Rectal smooth muscle tissue (tissue), 1 donor: ENCODE results near the gene MED10.

Experiments used
- H3K27ac ChIP-seq: one replicate; pipeline ENCODE4 v1.7.0; 2013; ENCODE audit warnings: low read depth, low read length, inconsistent platforms
- H3K27me3 ChIP-seq: one replicate; pipeline ENCODE4 v1.7.0; 2013; ENCODE audit warnings: low read length; ENCODE audit not compliant: control insufficient read depth, insufficient read depth
- H3K36me3 ChIP-seq: one replicate; pipeline ENCODE4 v1.7.0; 2013; ENCODE audit warnings: low read length; ENCODE audit not compliant: control insufficient read depth, insufficient read depth
- H3K4me1 ChIP-seq: one replicate; pipeline ENCODE4 v1.7.0; 2013; ENCODE audit warnings: low read length; ENCODE audit not compliant: control insufficient read depth, insufficient read depth
- H3K4me3 ChIP-seq: one replicate; pipeline ENCODE4 v1.7.0; 2013; ENCODE audit warnings: low read length
- H3K9ac ChIP-seq: one replicate; pipeline ENCODE4 v1.7.0; 2013; ENCODE audit warnings: low read length

Gene MED10

GRCh38 chr5:6377905-6378765 is at the start of gene MED10:
Gene MED10 (minus strand): TSS chr5:6378547. CDS start chr5:6378483, 64 bp downstream.
- Histone ChIP-seq H3K4me3 (peak within 1 kb of the TSS; percentile 83), H3K9ac (peak within 1 kb of the TSS; percentile 96), H3K27me3 (no peaks in the 10 kb centered on the region), H3K27ac (peak within 1 kb of the TSS; percentile 91), H3K4me1 (peaks cover 10% of the 10 kb centered on the region), H3K36me3 (peaks cover 16% of the 10 kb centered on the region)

- H3K4me3 ChIP-seq, result no peak overlapping the region
- no peaks in the 10 kb centered on the region for H3K36me3 ChIP-seq
- H3K27me3 ChIP-seq, result no peaks in the 10 kb centered on the region
- no peak overlapping the region for H3K27ac ChIP-seq
- no peak overlapping the region for H3K9ac ChIP-seq
- H3K4me1 ChIP-seq, result no peaks in the 10 kb centered on the region
These were observed 49.3 kb upstream of the MED10 start for GRCh38 chr5:6427694-6428093.

- H3K4me3 ChIP-seq, result no peak overlapping the region
- H3K27me3 ChIP-seq, result peaks cover 4% of the 10 kb centered on the region
- no peaks in the 10 kb centered on the region for H3K4me1 ChIP-seq
- H3K27ac ChIP-seq, result no peak overlapping the region
- H3K9ac ChIP-seq, result no peak overlapping the region
- H3K36me3 ChIP-seq, result no peaks in the 10 kb centered on the region
These were observed 46.4 kb upstream of the MED10 start for GRCh38 chr5:6424700-6425099.

- peaks cover 2% of the 10 kb centered on the region for H3K4me1 ChIP-seq
These were observed 45.8 kb upstream of the MED10 start for GRCh38 chr5:6424110-6424659.

GRCh38 chr5:6423327-6424109 is 45.2 kb upstream of the MED10 start:
- Histone ChIP-seq H3K9ac (no peak overlapping the region), H3K4me3 (no peak overlapping the region), H3K36me3 (no peaks in the 10 kb centered on the region), H3K27ac (no peak overlapping the region), H3K4me1 (peaks cover 2% of the 10 kb centered on the region), H3K27me3 (peaks cover 4% of the 10 kb centered on the region)

More at GRCh38 chr5:6424110-6424659, 45.8 kb upstream of the MED10 start:
- no peak overlapping the region for H3K27ac ChIP-seq
- no peak overlapping the region for H3K9ac ChIP-seq
- H3K4me3 ChIP-seq, result no peak overlapping the region
- H3K27me3 ChIP-seq, result peaks cover 4% of the 10 kb centered on the region
- no peaks in the 10 kb centered on the region for H3K36me3 ChIP-seq

- Histone ChIP-seq H3K9ac (no peak overlapping the region), H3K27ac (no peak overlapping the region), H3K36me3 (no peaks in the 10 kb centered on the region), H3K27me3 (peaks cover 4% of the 10 kb centered on the region), H3K4me3 (no peak overlapping the region), H3K4me1 (peaks cover 2% of the 10 kb centered on the region)
These were observed 41.0 kb upstream of the MED10 start for GRCh38 chr5:6419340-6419852.

- peaks cover 4% of the 10 kb centered on the region for H3K27me3 ChIP-seq
- no peak overlapping the region for H3K9ac ChIP-seq
- no peak overlapping the region for H3K4me3 ChIP-seq
- no peaks in the 10 kb centered on the region for H3K36me3 ChIP-seq
- no peak overlapping the region for H3K27ac ChIP-seq
- H3K4me1 ChIP-seq, result peaks cover 2% of the 10 kb centered on the region
These were observed 40.4 kb upstream of the MED10 start for GRCh38 chr5:6418679-6419276.

- Histone ChIP-seq H3K36me3 (no peaks in the 10 kb centered on the region), H3K27ac (no peak overlapping the region), H3K9ac (no peak overlapping the region), H3K4me1 (peaks cover 2% of the 10 kb centered on the region), H3K4me3 (no peak overlapping the region), H3K27me3 (peaks cover 4% of the 10 kb centered on the region)
These were observed 39.3 kb upstream of the MED10 start for GRCh38 chr5:6417657-6418056.

GRCh38 chr5:6412811-6413210 is 34.5 kb upstream of the MED10 start:
- Histone ChIP-seq H3K9ac (no peak overlapping the region), H3K27ac (no peak overlapping the region), H3K27me3 (no peaks in the 10 kb centered on the region), H3K4me1 (no peaks in the 10 kb centered on the region), H3K36me3 (no peaks in the 10 kb centered on the region), H3K4me3 (no peak overlapping the region)

GRCh38 chr5:6411141-6411540 is 32.8 kb upstream of the MED10 start:
- Histone ChIP-seq H3K4me1 (no peaks in the 10 kb centered on the region), H3K27ac (no peak overlapping the region), H3K9ac (no peak overlapping the region), H3K36me3 (no peaks in the 10 kb centered on the region), H3K27me3 (no peaks in the 10 kb centered on the region), H3K4me3 (no peak overlapping the region)

- no peak overlapping the region for H3K9ac ChIP-seq
- H3K4me1 ChIP-seq, result no peaks in the 10 kb centered on the region
- H3K27ac ChIP-seq, result no peak overlapping the region
These were observed 32.1 kb upstream of the MED10 start for GRCh38 chr5:6410421-6410820.

More at GRCh38 chr5:6410421-6410820, 32.1 kb upstream of the MED10 start:
- no peak overlapping the region for H3K4me3 ChIP-seq
- H3K27me3 ChIP-seq, result no peaks in the 10 kb centered on the region
- no peaks in the 10 kb centered on the region for H3K36me3 ChIP-seq
